MV-4-11 (cell line): ENCODE results near the gene GLS.
A peak's percentile ranks its signal among the peaks of the same experiment; 100 is the strongest.
"Not testable (repeated sequence)": the region's sequence is repeated elsewhere in the genome, so short reads cannot be mapped to it uniquely, and the experiment has no call there.

Experiments used
- DNase-seq: peaks from one replicate; lab custom pipeline; 2025; lab: John Stamatoyannopoulos, UW

GLS gene

GRCh38 chr2:190933361-190933760, 52.7 kb downstream of the GLS start:
- DNase-seq = no peak

- no peak for DNase-seq
Observed at GRCh38 chr2:190935054-190935453, 54.4 kb downstream of the GLS start.

- no peak for DNase-seq
Observed at GRCh38 chr2:190938771-190939335, 58.2 kb downstream of the GLS start.

GRCh38 chr2:190940454-190940853, 59.8 kb downstream of the GLS start:
- DNase-seq = no peak

- DNase-seq = no peak
Observed at GRCh38 chr2:190941571-190941970, 61.0 kb downstream of the GLS start.

GRCh38 chr2:190942697-190943096, 62.1 kb downstream of the GLS start:
- DNase-seq = no peak

- DNase-seq = no peak
Observed at GRCh38 chr2:190943706-190944105, 63.1 kb downstream of the GLS start.

GRCh38 chr2:190947141-190947540, 66.5 kb downstream of the GLS start:
- DNase-seq = no peak

- peak; percentile 93 for DNase-seq
Observed at GRCh38 chr2:190947711-190948251, 67.2 kb downstream of the GLS start.

- DNase-seq = no peak
Observed at GRCh38 chr2:190948671-190949070, 68.0 kb downstream of the GLS start.

GRCh38 chr2:190950566-190950991, 70.0 kb downstream of the GLS start:
- no peak for DNase-seq

GRCh38 chr2:190953257-190953656, 72.6 kb downstream of the GLS start:
- no peak for DNase-seq

GRCh38 chr2:190959911-190960788, 79.5 kb downstream of the GLS start:
- DNase-seq = no peak

- DNase-seq = not testable (repeated sequence)
Observed at GRCh38 chr2:190961117-190961516, 80.5 kb downstream of the GLS start.

GRCh38 chr2:190961918-190962487, 81.4 kb downstream of the GLS start:
- peak; percentile 79 for DNase-seq

GRCh38 chr2:190963088-190963487, 82.5 kb downstream of the GLS start:
- DNase-seq = no peak

- no peak for DNase-seq
Observed at GRCh38 chr2:190964170-190964795, 83.7 kb downstream of the GLS start.

- DNase-seq = no peak
Observed at GRCh38 chr2:190965580-190966222, 85.1 kb downstream of the GLS start.

- DNase-seq = no peak
Observed at GRCh38 chr2:190968522-190968921, 87.9 kb downstream of the GLS start.

- no peak for DNase-seq
Observed at GRCh38 chr2:190970160-190970559, 89.5 kb downstream of the GLS start.

GRCh38 chr2:190970873-190971506, 90.4 kb downstream of the GLS start:
- peak; percentile 63 for DNase-seq
